ENCODE measurements around the gene PLD1. TPM values are rescaled to one million over a fixed set of nuclear protein-coding genes. Genes with fewer than 3 reads are reported as not detected.

Gene PLD1
- total RNA-seq, 1 experiment from 2014 or later, result 5.3 TPM

DNA sequence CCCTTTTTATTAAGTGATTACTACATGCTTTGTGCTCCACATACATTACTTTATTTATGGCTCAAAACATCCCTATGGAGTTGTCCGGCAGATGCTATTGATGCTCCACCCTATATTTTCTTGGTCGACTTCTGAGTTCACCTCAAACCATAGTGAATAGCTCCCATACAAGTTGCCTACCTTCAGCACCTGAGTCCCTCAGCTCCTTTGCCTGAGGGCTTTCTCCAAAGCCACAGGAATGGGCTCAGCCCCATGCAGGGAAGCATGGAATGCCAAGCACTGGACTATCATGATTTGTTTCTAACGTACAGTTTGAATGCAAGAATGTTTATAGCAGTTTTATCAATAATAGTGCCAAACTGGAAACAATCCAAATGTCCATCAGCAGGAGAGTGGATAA, 225.2 kb downstream of the PLD1 start:
- intact Hi-C loops (cut with micrococcal nuclease; ENCODE audit: unreplicated experiment), result no loop called here
- TF ChIP-seq, protein P1, sequence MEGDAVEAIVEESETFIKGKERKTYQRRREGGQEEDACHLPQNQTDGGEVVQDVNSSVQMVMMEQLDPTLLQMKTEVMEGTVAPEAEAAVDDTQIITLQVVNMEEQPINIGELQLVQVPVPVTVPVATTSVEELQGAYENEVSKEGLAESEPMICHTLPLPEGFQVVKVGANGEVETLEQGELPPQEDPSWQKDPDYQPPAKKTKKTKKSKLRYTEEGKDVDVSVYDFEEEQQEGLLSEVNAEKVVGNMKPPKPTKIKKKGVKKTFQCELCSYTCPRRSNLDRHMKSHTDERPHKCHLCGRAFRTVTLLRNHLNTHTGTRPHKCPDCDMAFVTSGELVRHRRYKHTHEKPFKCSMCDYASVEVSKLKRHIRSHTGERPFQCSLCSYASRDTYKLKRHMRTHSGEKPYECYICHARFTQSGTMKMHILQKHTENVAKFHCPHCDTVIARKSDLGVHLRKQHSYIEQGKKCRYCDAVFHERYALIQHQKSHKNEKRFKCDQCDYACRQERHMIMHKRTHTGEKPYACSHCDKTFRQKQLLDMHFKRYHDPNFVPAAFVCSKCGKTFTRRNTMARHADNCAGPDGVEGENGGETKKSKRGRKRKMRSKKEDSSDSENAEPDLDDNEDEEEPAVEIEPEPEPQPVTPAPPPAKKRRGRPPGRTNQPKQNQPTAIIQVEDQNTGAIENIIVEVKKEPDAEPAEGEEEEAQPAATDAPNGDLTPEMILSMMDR (IDR thresholded peaks at IDR 0.05; ENCODE audit: insufficient read depth in 1 of 2, low read depth in 1 of 2, low read length in 1 of 2, severe bottlenecking in 1 of 2, unreplicated experiment in 1 of 2), result no peak
- H3K4me3 Mint-ChIP-seq (ENCODE audit: unreplicated experiment), result no peak overlapping the region
- H3K4me1 Mint-ChIP-seq (ENCODE audit: low read depth, unreplicated experiment), result no peaks in the 10 kb centered on the region
- no peaks in the 10 kb centered on the region for H3K9me3 Mint-ChIP-seq (ENCODE audit: unreplicated experiment)
- peak in 1 of 2 experiments; percentile 39 for DNase-seq
- ChIA-PET POLR2A (no interaction called here), CTCF (no interaction called here)
- no peak overlapping the region for H3K27ac Mint-ChIP-seq (ENCODE audit: unreplicated experiment)
- Histone ChIP-seq H3K4me3 (ENCODE audit: low read depth, low read length) (no peak overlapping the region), H3K27me3 (replicated peaks; ENCODE audit: control insufficient read depth, insufficient read depth, low read length) (no peaks in the 10 kb centered on the region), H3K4me1 (no peaks in the 10 kb centered on the region), H3K36me3 (ENCODE audit: control insufficient read depth, insufficient read depth, low read length) (no peaks in the 10 kb centered on the region), H3K9me3 (no peaks in the 10 kb centered on the region)
- no peaks in the 10 kb centered on the region for H3K36me3 Mint-ChIP-seq (ENCODE audit: insufficient read depth, unreplicated experiment)
- BruUV-seq (replicated peaks), result no TSS peak
- H3K27me3 Mint-ChIP-seq (ENCODE audit: insufficient read depth, unreplicated experiment), result no peaks in the 10 kb centered on the region

GRCh38 chr3:171584100-171584499, 226.2 kb downstream of the PLD1 start:
- H3K4me1 Mint-ChIP-seq (ENCODE audit: low read depth, unreplicated experiment), result no peaks in the 10 kb centered on the region
- no peaks in the 10 kb centered on the region for H3K27me3 Mint-ChIP-seq (ENCODE audit: insufficient read depth, unreplicated experiment)
- TF ChIP-seq, protein P1 (IDR thresholded peaks at IDR 0.05; ENCODE audit: insufficient read depth in 1 of 2, low read depth in 1 of 2, low read length in 1 of 2, severe bottlenecking in 1 of 2, unreplicated experiment in 1 of 2), result no peak
- no peak overlapping the region for H3K27ac Mint-ChIP-seq (ENCODE audit: unreplicated experiment)
- Histone ChIP-seq H3K36me3 (ENCODE audit: control insufficient read depth, insufficient read depth, low read length) (no peaks in the 10 kb centered on the region), H3K27me3 (replicated peaks; ENCODE audit: control insufficient read depth, insufficient read depth, low read length) (no peaks in the 10 kb centered on the region), H3K4me3 (ENCODE audit: low read depth, low read length) (no peak overlapping the region), H3K9me3 (no peaks in the 10 kb centered on the region), H3K4me1 (no peaks in the 10 kb centered on the region)
- DNase-seq, result no peak
- H3K36me3 Mint-ChIP-seq (ENCODE audit: insufficient read depth, unreplicated experiment), result no peaks in the 10 kb centered on the region
- no TSS peak for BruUV-seq (replicated peaks)
- POLR2A ChIA-PET, result no interaction called here
- CTCF ChIA-PET, result no interaction called here
- H3K9me3 Mint-ChIP-seq (ENCODE audit: unreplicated experiment), result no peaks in the 10 kb centered on the region
- intact Hi-C loops (cut with micrococcal nuclease; ENCODE audit: unreplicated experiment), result no loop called here
- H3K4me3 Mint-ChIP-seq (ENCODE audit: unreplicated experiment), result no peak overlapping the region

DNA sequence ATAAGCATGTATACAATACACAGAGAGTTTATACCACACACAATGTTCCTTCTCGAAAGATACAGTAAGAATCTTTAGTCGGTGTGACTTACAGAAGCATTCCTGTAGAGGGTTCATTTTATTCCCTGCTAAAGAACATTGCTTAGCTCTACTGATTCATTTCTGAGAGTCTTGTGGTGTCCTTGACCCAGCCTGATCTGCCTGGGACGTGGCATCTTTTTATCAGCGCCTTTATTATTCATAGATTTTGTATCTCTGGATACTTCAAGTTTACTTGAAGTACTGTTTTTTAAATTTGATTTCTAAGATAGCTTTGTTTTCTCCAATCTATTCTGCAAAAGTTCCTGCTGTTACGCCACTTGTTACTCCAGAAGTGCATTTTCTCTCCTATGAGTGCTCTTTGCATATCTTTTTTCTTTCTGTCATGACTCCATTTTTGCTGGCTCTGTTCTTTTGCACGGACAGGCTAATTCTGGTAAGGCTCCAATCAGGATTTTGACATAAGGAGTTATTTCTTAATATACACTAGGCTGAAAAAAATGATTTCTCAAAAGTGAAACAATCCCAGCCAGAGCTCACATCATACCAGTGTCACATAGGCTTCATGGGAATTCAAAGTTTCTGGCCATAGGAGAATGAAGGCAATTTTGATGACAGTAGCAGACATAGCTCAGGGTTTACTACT, 235.6 kb downstream of the PLD1 start:
- Mint-ChIP-seq H3K27me3 (ENCODE audit: insufficient read depth, unreplicated experiment) (peaks cover 5% of the 10 kb centered on the region), H3K27ac (ENCODE audit: unreplicated experiment) (no peak overlapping the region), H3K4me3 (ENCODE audit: unreplicated experiment) (no peak overlapping the region), H3K36me3 (ENCODE audit: insufficient read depth, unreplicated experiment) (no peaks in the 10 kb centered on the region), H3K9me3 (ENCODE audit: unreplicated experiment) (peaks cover 13% of the 10 kb centered on the region), H3K4me1 (ENCODE audit: low read depth, unreplicated experiment) (no peaks in the 10 kb centered on the region)
- no peaks in the 10 kb centered on the region for H3K27me3 ChIP-seq (replicated peaks; ENCODE audit: control insufficient read depth, insufficient read depth, low read length)
- no peak overlapping the region for H3K4me3 ChIP-seq (ENCODE audit: low read depth, low read length)
- no peaks in the 10 kb centered on the region for H3K4me1 ChIP-seq
- no peaks in the 10 kb centered on the region for H3K9me3 ChIP-seq
- BruUV-seq (replicated peaks), result no TSS peak
- CTCF ChIA-PET, result interaction anchor here (0.8 to 1.5 kb wide), 2 partner anchors 198 to 613 kb away, joined by 3 to 5 read pairs; no protein-coding TSS in a partner anchor
- DNase-seq, result no peak
- POLR2A ChIA-PET, result no interaction called here
- intact Hi-C loops (cut with micrococcal nuclease; ENCODE audit: unreplicated experiment), result no loop called here
- H3K36me3 ChIP-seq (ENCODE audit: control insufficient read depth, insufficient read depth, low read length), result no peaks in the 10 kb centered on the region
- TF ChIP-seq, protein P1 (IDR thresholded peaks at IDR 0.05; ENCODE audit: insufficient read depth in 1 of 2, low read depth in 1 of 2, low read length in 1 of 2, severe bottlenecking in 1 of 2, unreplicated experiment in 1 of 2), result no peak

Data from Caco-2 (cell line).